Stomach (tissue), 9 donors: ENCODE measurements around the gene COL6A1. TPM values are rescaled to one million over a fixed set of nuclear protein-coding genes. Genes with fewer than 3 reads are reported as not detected.
"Not testable (repeated sequence)": the region's sequence is repeated elsewhere in the genome, so short reads cannot be mapped to it uniquely, and the experiment has no call there.

ENCODE experiments used
- DNase-seq, 2 donors: peaks; one replicate each; pipeline versions ENCODE4 v3.0.0 to v3.0.0-alpha.2; 2013 to 2019
- H3K27ac ChIP-seq, 5 donors: fragments of 200-600 bp in 4 of 5; sonication (generic) in 4 of 5; one replicate each; pipeline ENCODE4 v1.5.1; 2013 to 2019; ENCODE audit warnings: mild to moderate bottlenecking in 1 of 5, moderate library complexity in 1 of 5
- H3K27me3 ChIP-seq, 3 donors: fragments of 200-600 bp; sonication (generic); one replicate each; pipeline ENCODE4 v1.5.1; 2017 to 2019; ENCODE audit warnings: mixed run types in 1 of 3
- H3K36me3 ChIP-seq, 4 donors: fragments of 200-600 bp; sonication (generic); 1 replicate in 3 of 4; 2 replicates in 1 of 4; pipeline ENCODE4 v1.5.1; 2016 to 2019
- H3K4me1 ChIP-seq, 4 donors: fragments of 200-600 bp; sonication (generic); one replicate each; pipeline ENCODE4 v1.5.1; 2016 to 2019
- H3K4me3 ChIP-seq, 4 donors: fragments of 200-600 bp; sonication (generic) in 3 of 4; one replicate each; pipeline ENCODE4 v1.5.1; 2016 to 2019; ENCODE audit warnings: mild to moderate bottlenecking in 1 of 4
- H3K9me3 ChIP-seq, 4 donors: fragments of 200-600 bp; sonication (generic); one replicate each; pipeline ENCODE4 v1.5.1; 2016 to 2019
- EP300 ChIP-seq: sonication (generic); formaldehyde crosslinking; IDR thresholded peaks from one replicate; pipeline ENCODE4 v1.6.1; 2017; ENCODE audit warnings: antibody characterized with exemption
- POLR2A ChIP-seq, 4 donors: fragments of 450-650 bp; IDR thresholded peaks; one replicate each; pipeline ENCODE4 v1.6.1; 2016; ENCODE audit warnings: antibody characterized with exemption in 4 of 4, control low read depth in 2 of 4, mild to moderate bottlenecking in 1 of 4, moderate library complexity in 1 of 4
- POLR2AphosphoS5 ChIP-seq, 3 donors: sonication (generic); formaldehyde crosslinking; IDR thresholded peaks; one replicate each; pipeline ENCODE4 v1.6.1; 2016; ENCODE audit warnings: antibody characterized with exemption in 3 of 3
- WGBS, 5 donors: extraction: QIAGEN DNeasy Blood & Tissue Kit in 3 of 5; methylation state at CpG; one replicate each; pipeline versions ENCODE4 v1.1.5 to v1.1.7; 2013 to 2018; 5-methylcytosine and 5-hydroxymethylcytosine counted together
- intact Hi-C: fragments of 100-400 bp; cut with DNase I; formaldehyde crosslinking; loops from one replicate; pipeline ENCODE4 v1.15.1; 2023; ENCODE audit warnings: low total_unique reads
- polyA plus RNA-seq, 3 donors: library from polyadenylated mRNA; stranded (reverse); fragments of 200-250 nt; gene quantifications; one replicate each; pipeline ENCODE4 v1.2.3, GENCODE V29; 2013
- total RNA-seq, 5 donors: library from RNA; depleted of rRNA; stranded (reverse); fragments of >200 nt; gene quantifications; one replicate each; pipeline versions ENCODE4 v1.1.0 to v1.2.3, GENCODE V29; 2014 to 2016
- TF ChIP-seq, protein P1 (sequence below), 7 experiments: fragments of 450-650 bp in 4 of 7; fragments of 200-600 bp in 3 of 7; sonication (generic) in 3 of 7; IDR thresholded peaks; one replicate each; pipeline ENCODE4 v1.5.1; 2016 to 2019; ENCODE audit warnings: antibody characterized with exemption in 7 of 7, control low read depth in 2 of 7, mild to moderate bottlenecking in 1 of 7
- donor health status: healthy with polysubstance abuse.
- donor health status: Bipolar disorder and iron deficiency.
- donor health status: healthy.

Gene COL6A1
- total and polyA plus RNA-seq, 8 donors = 63.2 to 756 (median 254) TPM

DNA sequence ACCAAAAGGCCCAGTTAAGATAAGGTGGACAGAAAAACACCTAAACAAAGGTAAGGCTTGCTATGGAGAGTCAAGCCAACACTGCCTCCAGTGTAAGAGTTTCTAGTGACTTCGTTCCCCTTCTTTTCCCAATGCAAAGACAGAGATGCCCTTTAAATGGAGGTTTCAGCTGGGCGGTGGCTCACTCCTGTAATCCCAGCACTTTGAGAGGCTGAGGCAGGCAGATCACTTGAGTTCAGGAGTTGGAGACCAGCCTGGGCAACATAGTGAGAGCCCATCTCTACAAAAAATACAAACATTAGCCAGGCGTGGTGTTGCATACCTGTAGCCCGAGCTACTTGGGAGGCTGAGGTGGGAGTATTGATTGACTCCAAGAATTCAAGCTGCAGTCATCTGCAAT is 24.0 kb upstream of the COL6A1 start:
- no peak overlapping the region for H3K4me3 ChIP-seq
- H3K4me1 ChIP-seq = peaks cover 0 to 28% (median 14%) of the 10 kb centered on the region in 4 donors
- H3K27ac ChIP-seq = peak overlapping the region in 4 of 5 donors; percentile 11 to 69 (median 52)
- intact Hi-C loops = no loop called here
- H3K27me3 ChIP-seq = peaks cover 0 to 13% (median 0%) of the 10 kb centered on the region in 3 donors
- H3K36me3 ChIP-seq = no peaks in the 10 kb centered on the region
- H3K9me3 ChIP-seq = peaks cover 0 to 6% (median 0%) of the 10 kb centered on the region in 4 donors
- DNase-seq = no peak
- WGBS, 5 donors = 79 to 88% (median 84%) methylated on average over 4 of the region's 4 CpGs
- TF ChIP-seq POLR2A (IDR thresholded peaks at IDR 0.05) = no peak
- TF ChIP-seq, protein P1, sequence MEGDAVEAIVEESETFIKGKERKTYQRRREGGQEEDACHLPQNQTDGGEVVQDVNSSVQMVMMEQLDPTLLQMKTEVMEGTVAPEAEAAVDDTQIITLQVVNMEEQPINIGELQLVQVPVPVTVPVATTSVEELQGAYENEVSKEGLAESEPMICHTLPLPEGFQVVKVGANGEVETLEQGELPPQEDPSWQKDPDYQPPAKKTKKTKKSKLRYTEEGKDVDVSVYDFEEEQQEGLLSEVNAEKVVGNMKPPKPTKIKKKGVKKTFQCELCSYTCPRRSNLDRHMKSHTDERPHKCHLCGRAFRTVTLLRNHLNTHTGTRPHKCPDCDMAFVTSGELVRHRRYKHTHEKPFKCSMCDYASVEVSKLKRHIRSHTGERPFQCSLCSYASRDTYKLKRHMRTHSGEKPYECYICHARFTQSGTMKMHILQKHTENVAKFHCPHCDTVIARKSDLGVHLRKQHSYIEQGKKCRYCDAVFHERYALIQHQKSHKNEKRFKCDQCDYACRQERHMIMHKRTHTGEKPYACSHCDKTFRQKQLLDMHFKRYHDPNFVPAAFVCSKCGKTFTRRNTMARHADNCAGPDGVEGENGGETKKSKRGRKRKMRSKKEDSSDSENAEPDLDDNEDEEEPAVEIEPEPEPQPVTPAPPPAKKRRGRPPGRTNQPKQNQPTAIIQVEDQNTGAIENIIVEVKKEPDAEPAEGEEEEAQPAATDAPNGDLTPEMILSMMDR (IDR thresholded peaks at IDR 0.05) = no peak
- no peak for TF ChIP-seq EP300
- TF ChIP-seq POLR2AphosphoS5 (IDR thresholded peaks at IDR 0.05) = no peak

DNA sequence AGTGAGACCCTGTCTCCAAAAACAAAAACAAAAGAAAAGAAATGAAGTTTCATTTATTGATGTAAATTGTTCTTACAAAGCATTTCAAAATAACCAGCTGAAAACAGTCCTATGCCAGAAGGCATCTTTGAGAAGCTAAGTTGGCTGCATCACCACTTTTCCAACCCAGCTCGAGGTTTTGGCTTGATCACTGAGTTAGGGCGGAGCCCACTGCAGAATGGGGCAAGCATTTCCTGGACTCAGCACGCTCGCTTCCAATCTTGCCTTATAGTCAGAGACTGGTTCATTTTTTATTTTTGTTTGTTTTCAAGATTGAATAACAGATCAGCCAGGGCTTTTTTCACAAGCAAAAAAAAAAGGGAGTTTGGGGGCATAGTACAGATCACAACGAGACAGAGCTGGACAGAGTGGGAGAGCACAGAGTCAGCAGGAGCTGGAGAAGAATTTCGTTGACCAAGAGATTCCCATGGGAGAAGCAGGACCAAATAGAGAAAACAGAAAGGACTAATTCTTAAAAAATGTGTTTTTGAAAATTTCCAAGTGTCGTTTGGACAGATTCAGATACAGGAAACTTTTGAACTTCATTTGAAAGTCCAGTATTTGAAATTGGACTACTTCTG is 23.5 kb upstream of the COL6A1 start:
- Histone ChIP-seq H3K27ac (peak overlapping the region in 4 of 5 donors; percentile 11 to 69 (median 52)), H3K9me3 (peaks cover 0 to 6% (median 0%) of the 10 kb centered on the region in 4 donors), H3K4me1 (peaks cover 0 to 24% (median 14%) of the 10 kb centered on the region in 4 donors), H3K27me3 (peaks cover 0 to 13% (median 0%) of the 10 kb centered on the region in 3 donors), H3K4me3 (no peak overlapping the region), H3K36me3 (no peaks in the 10 kb centered on the region)
- DNase-seq = peak in 1 of 2 donors; percentile 44
- intact Hi-C loops = no loop called here
- TF ChIP-seq, protein P1 (IDR thresholded peaks at IDR 0.05) = no peak
- peak in 1 of 3 donors; percentile 14 for TF ChIP-seq POLR2AphosphoS5 (IDR thresholded peaks at IDR 0.05)
- no peak for TF ChIP-seq EP300
- 24 to 43% (median 33%) methylated on average over 7 of the region's 7 CpGs for WGBS, 5 donors

- WGBS, 5 donors = 48 to 74% (median 57%) methylated on average over 5 of the region's 5 CpGs
- H3K4me1 ChIP-seq = peaks cover 0 to 13% (median 6%) of the 10 kb centered on the region in 4 donors
- intact Hi-C loops = no loop called here
- no peaks in the 10 kb centered on the region for H3K36me3 ChIP-seq
- TF ChIP-seq, protein P1 (IDR thresholded peaks at IDR 0.05) = no peak
- no peak for TF ChIP-seq POLR2A (IDR thresholded peaks at IDR 0.05)
- no peak for DNase-seq
- peaks cover 0 to 7% (median 0%) of the 10 kb centered on the region in 3 donors for H3K27me3 ChIP-seq
- H3K27ac ChIP-seq = peak overlapping the region in 2 of 5 donors; percentile 44 to 59
- peaks cover 0 to 13% (median under 1%) of the 10 kb centered on the region in 4 donors for H3K9me3 ChIP-seq
- H3K4me3 ChIP-seq = no peak overlapping the region
Observed at GRCh38 chr21:45959182-45959581, 22.4 kb upstream of the COL6A1 start.

GRCh38 chr21:45959779-45960390 is 21.7 kb upstream of the COL6A1 start:
- intact Hi-C loops = no loop called here
- peaks cover 0 to 7% (median 2%) of the 10 kb centered on the region in 3 donors for H3K27me3 ChIP-seq
- no peaks in the 10 kb centered on the region for H3K36me3 ChIP-seq
- H3K27ac ChIP-seq = no peak overlapping the region
- H3K4me1 ChIP-seq = peaks cover 0 to 7% (median 3%) of the 10 kb centered on the region in 4 donors
- no peak for DNase-seq
- H3K4me3 ChIP-seq = no peak overlapping the region
- H3K9me3 ChIP-seq = peaks cover 0 to 20% (median 4%) of the 10 kb centered on the region in 4 donors
- TF ChIP-seq POLR2A (IDR thresholded peaks at IDR 0.05) (no peak), POLR2AphosphoS5 (IDR thresholded peaks at IDR 0.05) (no peak), EP300 (no peak)
- TF ChIP-seq, protein P1 (IDR thresholded peaks at IDR 0.05) = no peak
- WGBS, 5 donors = 74 to 86% (median 85%) methylated on average over 6 to 11 of the region's 11 CpGs

DNA sequence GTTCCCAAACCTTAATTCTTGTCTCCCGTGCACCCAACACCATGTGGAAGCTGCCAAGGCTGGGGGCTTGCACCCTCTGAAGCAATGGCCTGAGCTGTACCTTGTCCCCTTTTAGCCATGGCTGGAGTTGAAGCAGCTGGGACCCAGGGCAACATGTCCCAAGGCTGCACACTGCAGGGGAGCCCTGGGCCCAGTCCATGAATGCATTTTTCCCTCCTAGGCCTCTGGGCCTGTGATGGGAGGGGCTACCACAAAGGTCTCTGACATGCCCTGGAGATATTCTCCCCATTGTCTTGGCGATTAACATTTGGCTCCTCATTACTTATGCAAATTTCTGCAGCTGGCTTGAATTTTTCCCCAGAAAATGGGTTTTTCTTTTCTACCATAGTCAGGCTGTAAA is 20.2 kb upstream of the COL6A1 start:
- H3K9me3 ChIP-seq = peaks cover 0 to 23% (median 5%) of the 10 kb centered on the region in 4 donors
- H3K4me3 ChIP-seq, H3K27me3 ChIP-seq, intact Hi-C loops, H3K4me1 ChIP-seq, H3K27ac ChIP-seq, DNase-seq, H3K36me3 ChIP-seq: not testable (repeated sequence)
- 51 to 82% (median 73%) methylated on average over 2 of the region's 2 CpGs for WGBS, 5 donors
